CMK (cell line): ENCODE measurements around the gene ACTC1.

Source experiments
- DNase-seq: peaks from one replicate; pipeline ENCODE4 v3.0.0-alpha.2; 2010; ENCODE audit warnings: low read depth

Gene ACTC1

GRCh38 chr15:34757262-34757661, 38.1 kb downstream of the ACTC1 start:
- DNase-seq, result no peak

DNA sequence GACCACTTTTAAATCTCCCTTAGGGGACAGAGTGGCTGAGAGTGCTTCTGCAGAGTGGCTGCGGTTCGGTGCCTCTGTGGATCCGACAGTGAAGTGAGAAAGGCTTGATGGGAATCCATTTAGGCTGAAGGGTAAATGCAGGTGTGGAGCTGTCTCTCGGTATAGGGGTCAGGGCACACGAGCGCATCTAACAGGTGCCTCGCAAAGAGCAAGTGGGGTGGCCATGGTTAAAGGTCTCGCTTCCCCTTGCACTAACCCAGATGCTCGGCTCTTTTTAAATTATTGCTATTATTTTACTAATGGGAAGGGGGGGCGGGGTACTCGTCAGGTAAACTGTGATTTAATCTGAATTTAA, 40.0 kb downstream of the ACTC1 start:
- no peak for DNase-seq

GRCh38 chr15:34754674-34755418, 40.5 kb downstream of the ACTC1 start, which contains the start of gene GJD2:
Gene GJD2 (minus strand): TSS chr15:34754998. CDS start chr15:34754488, 510 bp downstream.
- no peak for DNase-seq

GRCh38 chr15:34754171-34754601, 41.2 kb downstream of the ACTC1 start:
- no peak for DNase-seq

- peak; percentile 71 for DNase-seq
Observed at GRCh38 chr15:34753236-34753894, 42.0 kb downstream of the ACTC1 start.

- no peak for DNase-seq
Observed at GRCh38 chr15:34749691-34750090, 45.7 kb downstream of the ACTC1 start.
